ENCODE data around the gene NMNAT3.

DNA sequence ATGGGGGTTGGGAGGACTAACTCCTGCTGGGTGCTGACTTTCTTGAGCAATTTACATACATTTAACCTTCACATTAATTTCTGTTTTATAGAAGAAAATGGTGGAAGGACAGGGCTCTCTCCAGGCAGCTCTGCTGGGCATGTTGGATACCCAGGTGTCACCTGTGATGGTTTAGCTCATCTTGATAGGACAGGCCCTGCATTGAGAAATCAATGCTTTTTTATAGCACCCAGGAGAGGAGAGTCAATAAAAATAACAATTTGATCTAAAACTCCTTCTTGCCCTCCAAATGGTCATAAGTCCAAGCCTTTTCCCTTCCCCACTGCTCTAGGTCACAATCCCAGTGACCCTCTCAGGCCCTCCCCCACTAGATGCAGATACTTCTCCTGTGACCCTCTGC, 90.0 kb downstream of the NMNAT3 start:
- TF ChIP-seq CTCF (conservative IDR thresholded peaks at IDR 0.05; ENCODE audit: low read length) (no peak), EZH2phosphoT487 (IDR thresholded peaks at IDR 0.05; ENCODE audit: borderline replicate concordance) (no peak)

Measured in Loucy (cell line).